CD14-positive monocyte (primary cell): Measurements from ENCODE around the gene SPG21. TPM values are rescaled to one million over a fixed set of nuclear protein-coding genes. Genes with fewer than 3 reads are reported as not detected.

Source experiments
- DNase-seq, 3 donors: peaks; one replicate each; pipeline ENCODE4 v3.0.0-alpha.2; 2011 to 2022
- H2AFZ ChIP-seq: 2 replicates; pipeline ENCODE4 v1.6.0; 2012; ENCODE audit warnings: mild to moderate bottlenecking, low read depth, low read length, inconsistent platforms; ENCODE audit not compliant: insufficient read depth, poor library complexity, severe bottlenecking
- H3K27ac ChIP-seq, 2 donors: 1 replicate in 1 of 2; 2 replicates in 1 of 2; pipeline ENCODE4 v1.5.1; 2012 to 2013; ENCODE audit warnings: low read length in 2 of 2, control low read depth in 1 of 2, inconsistent platforms in 1 of 2, low read depth in 1 of 2, mild to moderate bottlenecking in 1 of 2
- H3K27me3 ChIP-seq, 2 donors: one replicate each; pipeline versions ENCODE4 v1.6.0 to v1.6.1; 2011 to 2013; ENCODE audit warnings: low read length in 2 of 2; ENCODE audit not compliant: control insufficient read depth in 2 of 2, insufficient read depth in 2 of 2
- H3K36me3 ChIP-seq, 2 donors: replicated peaks in 1 of 2; 1 replicate in 1 of 2; 2 replicates in 1 of 2; pipeline versions ENCODE4 v1.5.1 to v1.6.1; 2012 to 2013; ENCODE audit warnings: low read length in 2 of 2, control low read depth in 1 of 2, inconsistent platforms in 1 of 2, mild to moderate bottlenecking in 1 of 2; ENCODE audit not compliant: insufficient read depth in 2 of 2, control insufficient read depth in 1 of 2
- H3K4me1 ChIP-seq, 2 donors: 1 replicate in 1 of 2; 2 replicates in 1 of 2; pipeline versions ENCODE4 v1.5.1 to v1.6.1; 2012 to 2013; ENCODE audit warnings: low read length in 2 of 2, control low read depth in 1 of 2, inconsistent platforms in 1 of 2, mild to moderate bottlenecking in 1 of 2, moderate library complexity in 1 of 2; ENCODE audit not compliant: insufficient read depth in 2 of 2, control insufficient read depth in 1 of 2
- H3K4me2 ChIP-seq: replicated peaks from 2 replicates; pipeline ENCODE3; 2012; ENCODE audit warnings: low read length, moderate library complexity, mild to moderate bottlenecking; ENCODE audit not compliant: poor library complexity, severe bottlenecking; ENCODE audit errors: extremely low read depth
- H3K4me3 ChIP-seq, 3 experiments: fragments of 200-600 bp in 1 of 3; sonication (generic) in 1 of 3; replicated peaks in 1 of 3; 1 replicate in 2 of 3; 2 replicates in 1 of 3; pipeline ENCODE4 v1.5.1; 2011 to 2013; ENCODE audit warnings: low read length in 3 of 3, mild to moderate bottlenecking in 3 of 3, control low read depth in 2 of 3, low read depth in 2 of 3, inconsistent platforms in 1 of 3, moderate library complexity in 1 of 3
- H3K79me2 ChIP-seq: 2 replicates; pipeline ENCODE4 v1.6.0; 2012; ENCODE audit warnings: mild to moderate bottlenecking, control low read depth, inconsistent platforms, low read length, moderate library complexity; ENCODE audit not compliant: insufficient read depth
- H3K9ac ChIP-seq: 2 replicates; pipeline ENCODE4 v1.6.0; 2017; ENCODE audit warnings: low read length, mild to moderate bottlenecking; ENCODE audit not compliant: insufficient read depth, poor library complexity, severe bottlenecking
- H3K9me3 ChIP-seq, 2 donors: replicated peaks in 1 of 2; 1 replicate in 1 of 2; 2 replicates in 1 of 2; pipeline versions ENCODE4 v1.5.1 to v1.6.1; 2012 to 2013; ENCODE audit warnings: low read length in 2 of 2, control low read depth in 1 of 2; ENCODE audit not compliant: control insufficient read depth in 1 of 2, insufficient read depth in 1 of 2
- H4K20me1 ChIP-seq: 2 replicates; pipeline ENCODE4 v1.6.0; 2012; ENCODE audit warnings: mild to moderate bottlenecking, low read length, control low read depth, moderate library complexity; ENCODE audit not compliant: insufficient read depth
- H3K27ac Mint-ChIP-seq, 7 donors: one replicate each; pipeline ENCODE4 v1.8.0; 2020; ENCODE audit warnings: mild to moderate bottlenecking in 7 of 7, mixed read lengths in 7 of 7, moderate library complexity in 6 of 7, inconsistent platforms in 2 of 7
- H3K27me3 Mint-ChIP-seq, 3 donors: one replicate each; pipeline ENCODE4 v1.8.0; 2021 to 2022; ENCODE audit warnings: low read depth in 3 of 3, mild to moderate bottlenecking in 3 of 3, mixed read lengths in 3 of 3, moderate library complexity in 3 of 3, inconsistent platforms in 1 of 3
- H3K36me3 Mint-ChIP-seq, 2 donors: one replicate each; pipeline ENCODE4 v1.8.0; 2020; ENCODE audit warnings: mixed read lengths in 2 of 2, inconsistent platforms in 1 of 2, mild to moderate bottlenecking in 1 of 2
- H3K4me1 Mint-ChIP-seq: one replicate; pipeline ENCODE4 v1.8.0; 2020; ENCODE audit warnings: mild to moderate bottlenecking, mixed read lengths
- H3K4me3 Mint-ChIP-seq, 2 donors: one replicate each; pipeline ENCODE4 v1.8.0; 2020; ENCODE audit warnings: mild to moderate bottlenecking in 2 of 2, mixed read lengths in 2 of 2, moderate library complexity in 1 of 2
- H3K9me3 Mint-ChIP-seq, 7 donors: one replicate each; pipeline ENCODE4 v1.8.0; 2020 to 2022; ENCODE audit warnings: mixed read lengths in 7 of 7, mild to moderate bottlenecking in 6 of 7, moderate library complexity in 6 of 7, inconsistent platforms in 2 of 7
- WGBS: methylation state at CpG from one replicate; pipeline ENCODE4 v1.1.5; 2013; ENCODE audit warnings: missing lambda C conversion rate; ENCODE audit not compliant: insufficient coverage; 5-methylcytosine and 5-hydroxymethylcytosine counted together
- intact Hi-C, 2 donors: fragments of 100-400 bp; cut with micrococcal nuclease; formaldehyde crosslinking; loops; one replicate each; pipeline versions ENCODE4 v1.15.0 to v1.15.1; 2023
- polyA plus RNA-seq, 3 donors: library from polyadenylated mRNA; depleted of rRNA in 1 of 3; unstranded in 2 of 3; stranded (reverse) in 1 of 3; fragments of 300-500 nt in 2 of 3; fragments of >200 nt in 1 of 3; fragmentation: Illumina TruSeq in 2 of 3; gene quantifications; 1 replicate in 2 of 3; 2 replicates in 1 of 3; pipeline ENCODE4 v1.2.3, GENCODE V29; 2012 to 2021
- TF ChIP-seq, protein P1 (sequence below): fragments of 200-600 bp; IDR thresholded peaks from one replicate; pipeline ENCODE4 v1.8.0; 2022; ENCODE audit warnings: antibody characterized with exemption, mild to moderate bottlenecking

Gene SPG21
- polyA plus RNA-seq, 3 donors = 102 to 375 (median 358) TPM

DNA sequence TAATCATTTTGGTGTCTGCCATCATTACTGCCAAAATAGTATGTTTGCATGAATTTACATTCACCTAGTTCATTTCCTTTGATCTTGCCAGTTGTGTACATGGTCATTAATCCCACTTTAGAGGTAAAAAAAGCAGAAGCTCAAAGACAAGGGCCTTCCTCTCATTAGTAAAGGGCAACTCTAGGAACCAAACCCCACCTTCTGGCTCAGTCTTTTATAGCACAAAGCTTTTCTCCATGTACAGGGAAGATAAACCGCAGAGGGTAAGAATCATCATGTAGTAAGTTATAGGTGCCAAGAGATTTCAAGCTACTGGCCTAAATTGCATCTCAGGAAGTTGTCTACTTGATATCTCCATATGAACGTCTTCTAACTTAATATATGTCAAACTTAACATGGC, 19.3 kb upstream of the SPG21 start:
- Histone ChIP-seq H3K4me1 (peaks cover 7 to 9% of the 10 kb centered on the region in 2 donors), H3K27ac (no peak overlapping the region), H3K27me3 (no peaks in the 10 kb centered on the region), H3K79me2 (no peaks in the 10 kb centered on the region), H4K20me1 (no peaks in the 10 kb centered on the region), H3K9me3 (peaks cover 10% of the 10 kb centered on the region in 2 donors), H3K9ac (no peak overlapping the region), H3K4me2 (no peak overlapping the region), H3K4me3 (no peak overlapping the region), H2AFZ (no peak overlapping the region), H3K36me3 (peaks cover 12 to 29% of the 10 kb centered on the region in 2 donors)
- TF ChIP-seq, protein P1, sequence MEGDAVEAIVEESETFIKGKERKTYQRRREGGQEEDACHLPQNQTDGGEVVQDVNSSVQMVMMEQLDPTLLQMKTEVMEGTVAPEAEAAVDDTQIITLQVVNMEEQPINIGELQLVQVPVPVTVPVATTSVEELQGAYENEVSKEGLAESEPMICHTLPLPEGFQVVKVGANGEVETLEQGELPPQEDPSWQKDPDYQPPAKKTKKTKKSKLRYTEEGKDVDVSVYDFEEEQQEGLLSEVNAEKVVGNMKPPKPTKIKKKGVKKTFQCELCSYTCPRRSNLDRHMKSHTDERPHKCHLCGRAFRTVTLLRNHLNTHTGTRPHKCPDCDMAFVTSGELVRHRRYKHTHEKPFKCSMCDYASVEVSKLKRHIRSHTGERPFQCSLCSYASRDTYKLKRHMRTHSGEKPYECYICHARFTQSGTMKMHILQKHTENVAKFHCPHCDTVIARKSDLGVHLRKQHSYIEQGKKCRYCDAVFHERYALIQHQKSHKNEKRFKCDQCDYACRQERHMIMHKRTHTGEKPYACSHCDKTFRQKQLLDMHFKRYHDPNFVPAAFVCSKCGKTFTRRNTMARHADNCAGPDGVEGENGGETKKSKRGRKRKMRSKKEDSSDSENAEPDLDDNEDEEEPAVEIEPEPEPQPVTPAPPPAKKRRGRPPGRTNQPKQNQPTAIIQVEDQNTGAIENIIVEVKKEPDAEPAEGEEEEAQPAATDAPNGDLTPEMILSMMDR = peak; percentile 26
- intact Hi-C loops = no loop called here
- peaks cover 0 to 1% (median 0%) of the 10 kb centered on the region in 3 donors for H3K27me3 Mint-ChIP-seq
- no peak overlapping the region for H3K4me3 Mint-ChIP-seq
- peak overlapping the region in 1 of 7 donors; percentile 3 for H3K27ac Mint-ChIP-seq
- H3K4me1 Mint-ChIP-seq = peaks cover 10% of the 10 kb centered on the region
- H3K36me3 Mint-ChIP-seq = peaks cover 28 to 36% of the 10 kb centered on the region in 2 donors
- H3K9me3 Mint-ChIP-seq = peaks cover 5 to 14% (median 10%) of the 10 kb centered on the region in 7 donors
- 20% methylated on average over 1 of the region's 2 CpGs for WGBS
- peak in 2 of 3 donors; percentile 22 to 23 for DNase-seq

DNA sequence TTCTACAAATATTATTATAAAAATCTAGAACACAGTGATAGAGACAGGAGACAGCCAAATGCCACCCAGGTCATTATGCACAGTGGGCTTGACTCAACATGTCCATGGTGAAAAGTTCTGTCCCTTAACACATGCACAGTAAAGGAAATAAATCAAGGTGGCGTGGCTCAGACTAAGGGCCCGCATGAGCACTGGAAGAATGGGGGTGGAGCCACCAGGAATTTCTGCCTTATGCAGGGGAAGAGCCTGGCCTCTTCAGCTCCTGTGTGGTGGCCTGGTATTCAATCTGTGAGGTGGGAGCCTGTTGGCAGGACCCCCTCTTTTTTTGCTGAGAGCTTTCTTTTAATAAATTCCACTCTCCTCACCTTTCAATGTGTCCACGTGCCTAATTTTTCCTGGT, 17.2 kb upstream of the SPG21 start:
- Mint-ChIP-seq H3K36me3 (peaks cover 21 to 34% of the 10 kb centered on the region in 2 donors), H3K9me3 (peaks cover 0 to 2% (median 0%) of the 10 kb centered on the region in 7 donors), H3K4me3 (no peak overlapping the region), H3K4me1 (peaks cover 10% of the 10 kb centered on the region), H3K27ac (no peak overlapping the region), H3K27me3 (peaks cover 0 to 1% (median 0%) of the 10 kb centered on the region in 3 donors)
- TF ChIP-seq, protein P1 = no peak
- Histone ChIP-seq H3K27ac (no peak overlapping the region), H3K9me3 (no peaks in the 10 kb centered on the region), H2AFZ (no peak overlapping the region), H3K4me3 (no peak overlapping the region), H3K4me2 (no peak overlapping the region), H3K4me1 (peaks cover 7 to 9% of the 10 kb centered on the region in 2 donors), H4K20me1 (no peaks in the 10 kb centered on the region), H3K27me3 (no peaks in the 10 kb centered on the region), H3K9ac (no peak overlapping the region), H3K36me3 (peaks cover 7 to 24% of the 10 kb centered on the region in 2 donors), H3K79me2 (no peaks in the 10 kb centered on the region)
- no peak for DNase-seq
- intact Hi-C loops = no loop called here
- WGBS = no CpG with 5 or more reads among the region's 3 CpGs
